Subcutaneous adipose tissue (tissue), 4 donors: Measurements from ENCODE around the gene G3BP2. TPM values are rescaled to one million over a fixed set of nuclear protein-coding genes. Genes with fewer than 3 reads are reported as not detected.

Experiments
- CTCF ChIP-seq: fragments of 450-650 bp; IDR thresholded peaks from one replicate; pipeline ENCODE4 v1.5.1; 2016; ENCODE audit warnings: low read depth, mild to moderate bottlenecking, control low read depth, antibody characterized with exemption, moderate library complexity
- total RNA-seq, 4 donors: library from RNA; depleted of rRNA; stranded (reverse); fragments of >200 nt; gene quantifications; one replicate each; pipeline ENCODE4 v1.1.0, GENCODE V29; 2016

Gene G3BP2
- total RNA-seq, result 10 to 100 TPM; 52.9 to 88.4 (median 68.8) TPM

DNA sequence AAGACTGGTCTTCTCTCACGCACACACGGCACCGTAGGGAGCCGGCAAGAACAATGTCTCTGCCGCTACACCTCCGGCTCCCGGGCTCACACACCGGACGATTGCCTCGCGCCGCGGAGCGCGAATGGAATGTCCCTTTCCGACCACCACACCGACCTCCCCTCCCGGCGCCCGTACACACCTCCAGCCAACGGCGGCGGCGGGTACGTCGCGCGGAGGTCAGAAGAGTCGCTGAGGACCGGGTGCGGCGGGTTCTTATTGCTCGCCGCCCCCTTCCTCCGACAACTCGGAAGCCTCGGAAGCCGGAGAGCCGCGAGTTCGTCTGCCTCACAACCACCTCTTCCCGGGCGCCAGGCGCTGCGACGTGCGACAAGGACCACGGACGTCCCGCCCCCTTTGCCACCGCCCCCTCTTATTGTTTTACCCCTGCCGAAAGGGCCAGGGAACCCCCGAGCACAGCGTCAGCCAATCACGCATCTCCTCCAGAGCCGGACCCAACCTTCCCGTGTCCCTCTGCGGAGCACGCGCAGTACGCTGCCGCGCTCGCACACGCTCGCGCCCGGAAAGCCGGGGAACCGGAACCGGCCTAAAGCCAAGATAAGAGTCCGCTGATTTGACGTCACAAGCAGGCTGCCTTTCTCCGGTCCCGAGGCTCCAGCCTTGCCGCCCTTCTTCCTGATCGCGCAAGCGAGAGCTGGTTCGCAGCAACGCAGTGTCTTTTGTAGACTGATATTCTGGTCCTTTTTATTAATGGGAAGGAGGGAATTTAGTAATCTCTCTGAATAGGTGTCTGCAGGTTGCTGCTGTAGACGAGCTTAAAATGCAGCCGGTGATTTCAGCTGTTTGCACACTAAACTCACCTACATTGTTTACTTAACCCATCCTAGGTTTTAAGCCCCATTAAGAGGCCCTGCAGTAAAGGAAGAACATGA is at the start of gene G3BP2:
TSS of gene G3BP2 (minus strand) at position 385 of the 932 bp plus-strand sequence. CDS start 11,386 bp downstream, outside the sequence.
- no peak for TF ChIP-seq CTCF

DNA sequence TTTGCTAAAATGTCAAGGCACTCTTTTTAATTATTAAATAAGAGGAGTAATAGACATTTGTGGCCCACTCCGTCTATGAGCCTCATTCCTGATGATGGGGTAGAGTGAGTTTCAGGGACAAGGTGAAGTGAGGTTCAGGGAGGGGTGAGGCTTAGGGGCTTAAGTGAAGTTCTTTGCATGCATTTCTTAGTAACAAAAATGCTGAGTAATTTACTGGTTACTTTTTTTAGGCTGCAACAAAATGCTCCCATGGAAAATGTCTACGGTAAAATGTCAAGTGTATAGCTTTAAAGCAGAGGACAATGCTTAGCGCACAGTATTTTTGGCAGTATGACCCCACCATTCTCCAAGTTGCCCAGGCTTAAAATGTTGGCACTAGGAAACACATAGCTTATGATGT is 49.2 kb upstream of the G3BP2 start:
- TF ChIP-seq CTCF, result no peak

DNA sequence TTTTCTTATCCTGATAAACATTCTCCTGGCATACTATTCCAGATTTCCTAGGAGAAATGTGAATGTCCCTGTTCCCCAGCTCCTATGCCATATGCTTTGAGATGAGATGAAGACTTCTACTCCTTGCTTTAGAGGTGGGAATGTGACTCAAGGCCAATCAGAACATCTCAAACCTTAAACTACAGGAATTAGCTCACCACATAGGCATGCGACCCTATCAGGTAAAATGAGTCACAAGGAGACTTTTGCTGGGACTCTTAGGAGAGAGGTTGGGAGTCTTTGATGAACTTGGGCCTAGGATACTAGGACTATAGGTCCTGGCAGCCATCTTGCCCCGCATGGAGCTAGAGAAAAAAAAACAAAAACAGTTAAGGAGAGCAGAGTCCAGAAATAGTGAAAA is 45.3 kb upstream of the G3BP2 start:
- no peak for TF ChIP-seq CTCF

GRCh38 chr4:75717408-75717807 is 44.2 kb upstream of the G3BP2 start:
- no peak for TF ChIP-seq CTCF

DNA sequence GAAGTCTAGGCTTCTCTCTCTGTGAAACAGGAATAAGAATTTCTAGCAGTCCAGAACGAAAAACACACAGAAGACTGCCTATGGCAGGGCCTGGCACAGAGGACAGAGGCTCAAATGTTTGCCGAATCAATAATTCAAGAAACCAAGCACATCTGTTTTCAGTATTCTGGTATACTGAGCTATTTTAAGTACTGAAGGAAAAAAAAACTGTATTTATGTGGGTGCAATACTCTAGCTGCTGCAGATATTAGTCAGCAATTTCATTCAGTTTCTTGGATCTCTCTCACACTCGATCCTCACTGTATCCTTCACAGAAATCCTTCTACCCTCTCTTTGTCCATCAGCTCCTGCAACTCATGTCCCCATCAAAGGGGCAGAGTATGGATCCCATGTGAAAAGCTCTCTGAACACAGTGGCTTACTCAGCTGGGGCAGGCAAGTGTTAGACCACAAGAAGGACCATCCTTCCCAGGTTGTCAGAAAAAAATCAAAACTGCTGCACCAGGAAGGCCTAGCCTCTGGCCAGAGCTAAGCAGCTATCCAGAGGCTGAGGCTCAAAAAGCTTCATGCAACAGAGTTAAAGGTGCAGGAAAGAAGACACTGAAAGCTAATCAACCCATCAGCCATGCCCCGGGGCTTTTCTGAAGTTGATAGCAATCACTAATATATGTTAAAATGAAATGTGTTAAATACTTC is 42.0 kb upstream of the G3BP2 start:
- TF ChIP-seq CTCF, result no peak

GRCh38 chr4:75714704-75715103 is 41.5 kb upstream of the G3BP2 start:
- no peak for TF ChIP-seq CTCF

DNA sequence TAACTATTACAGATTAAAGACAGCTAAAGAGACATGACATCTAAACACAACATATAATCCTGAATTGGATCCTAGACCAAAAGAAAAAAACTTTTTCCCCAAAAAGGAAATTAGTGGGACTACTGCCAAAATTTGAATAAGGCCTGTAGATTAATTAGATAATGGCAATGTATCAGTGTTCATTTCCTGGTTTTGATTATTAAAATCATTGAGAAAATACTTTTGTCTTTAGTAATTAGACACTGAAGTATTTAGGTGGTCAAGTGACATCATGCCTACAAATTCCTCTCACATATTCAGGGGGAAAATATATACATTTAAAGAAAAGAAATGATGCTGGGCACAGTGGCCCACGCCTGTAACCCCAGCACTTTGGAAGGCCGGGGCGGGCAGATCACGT is 40.8 kb upstream of the G3BP2 start:
- TF ChIP-seq CTCF, result no peak
